Fibroblast of skin of abdomen (primary cell): ENCODE results near the gene TMPRSS13.
"Not testable (repeated sequence)": the region's sequence is repeated elsewhere in the genome, so short reads cannot be mapped to it uniquely, and the experiment has no call there.

Experiments
- DNase-seq: peaks from one replicate; pipeline ENCODE4 v3.0.0-alpha.2; 2013

The TMPRSS13 gene

GRCh38 chr11:117950993-117951961, 22.1 kb upstream of the TMPRSS13 start:
- DNase-seq, result no peak

GRCh38 chr11:117950301-117950700, 21.1 kb upstream of the TMPRSS13 start:
- DNase-seq, result no peak

- no peak for DNase-seq
Measured at GRCh38 chr11:117949062-117949461, 19.9 kb upstream of the TMPRSS13 start.

GRCh38 chr11:117948466-117948865, 19.3 kb upstream of the TMPRSS13 start:
- DNase-seq, result not testable (repeated sequence)

- not testable (repeated sequence) for DNase-seq
Measured at GRCh38 chr11:117947751-117948150, 18.5 kb upstream of the TMPRSS13 start.

- DNase-seq, result peak; percentile 92
Measured at GRCh38 chr11:117946842-117947526, 17.8 kb upstream of the TMPRSS13 start.

- DNase-seq, result no peak
Measured at GRCh38 chr11:117946156-117946841, 17.1 kb upstream of the TMPRSS13 start.

- no peak for DNase-seq
Measured at GRCh38 chr11:117945047-117945810, 16.0 kb upstream of the TMPRSS13 start.

GRCh38 chr11:117944554-117944953, 15.4 kb upstream of the TMPRSS13 start:
- no peak for DNase-seq

- DNase-seq, result no peak
Measured at GRCh38 chr11:117941976-117942654, 12.9 kb upstream of the TMPRSS13 start.

- DNase-seq, result no peak
Measured at GRCh38 chr11:117941163-117941707, 12.0 kb upstream of the TMPRSS13 start.

- DNase-seq, result no peak
Measured at GRCh38 chr11:117940736-117941135, 11.5 kb upstream of the TMPRSS13 start.

- DNase-seq, result no peak
Measured at GRCh38 chr11:117936973-117937372, 7.8 kb upstream of the TMPRSS13 start.

- DNase-seq, result no peak
Measured at GRCh38 chr11:117934526-117935307, 5.5 kb upstream of the TMPRSS13 start.

GRCh38 chr11:117933930-117934329, 4.7 kb upstream of the TMPRSS13 start:
- no peak for DNase-seq

- DNase-seq, result no peak
Measured at GRCh38 chr11:117933475-117933874, 4.3 kb upstream of the TMPRSS13 start.

- no peak for DNase-seq
Measured at GRCh38 chr11:117932947-117933346, 3.7 kb upstream of the TMPRSS13 start.

- no peak for DNase-seq
Measured at GRCh38 chr11:117932426-117932825, 3.2 kb upstream of the TMPRSS13 start.

- DNase-seq, result no peak
Measured at GRCh38 chr11:117931971-117932370, 2.8 kb upstream of the TMPRSS13 start.

GRCh38 chr11:117931331-117931950, 2.2 kb upstream of the TMPRSS13 start:
- no peak for DNase-seq
